ENCODE data around the gene PCDHA11. TPM values are rescaled to one million over a fixed set of nuclear protein-coding genes. Genes with fewer than 3 reads are reported as not detected.
"Not testable (repeated sequence)": the region's sequence is repeated elsewhere in the genome, so short reads cannot be mapped to it uniquely, and the experiment has no call there.

Gene PCDHA11
- total and polyA plus RNA-seq, 12 donors: 0.07 TPM; not detected in 11

DNA sequence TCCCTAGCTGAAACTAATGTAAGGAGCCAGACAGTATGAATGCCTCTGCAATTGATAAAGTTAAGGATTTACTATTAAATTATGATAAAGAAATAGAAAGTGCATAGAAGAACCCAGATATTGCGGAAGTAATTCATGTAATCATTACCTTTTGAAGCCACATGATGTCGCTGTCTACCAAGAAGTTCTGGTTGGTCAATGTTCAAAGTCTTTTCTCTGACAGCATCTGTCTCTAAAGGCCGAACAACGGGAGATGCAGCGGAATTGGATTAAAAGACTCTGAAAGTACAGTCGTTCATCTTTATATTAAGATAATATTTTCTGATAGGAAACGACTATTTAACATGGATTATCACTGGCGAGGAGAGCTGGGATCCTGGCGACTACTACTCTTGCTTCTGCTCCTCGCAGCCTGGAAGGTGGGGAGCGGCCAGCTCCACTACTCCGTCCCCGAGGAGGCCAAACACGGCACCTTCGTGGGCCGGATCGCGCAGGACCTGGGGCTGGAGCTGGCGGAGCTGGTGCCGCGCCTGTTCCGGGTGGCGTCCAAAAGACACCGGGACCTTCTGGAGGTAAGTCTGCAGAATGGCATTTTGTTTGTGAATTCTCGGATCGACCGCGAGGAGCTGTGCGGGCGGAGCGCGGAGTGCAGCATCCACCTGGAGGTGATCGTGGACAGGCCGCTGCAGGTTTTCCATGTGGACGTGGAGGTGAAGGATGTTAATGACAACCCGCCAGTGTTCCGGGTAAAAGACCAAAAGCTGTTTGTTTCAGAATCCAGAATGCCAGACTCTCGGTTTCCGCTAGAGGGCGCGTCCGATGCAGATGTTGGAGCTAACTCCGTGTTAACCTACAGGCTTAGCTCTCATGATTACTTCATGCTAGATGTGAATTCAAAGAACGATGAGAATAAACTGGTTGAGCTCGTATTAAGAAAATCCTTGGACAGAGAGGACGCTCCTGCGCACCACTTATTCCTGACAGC is 27.5 kb upstream of the PCDHA11 start, which contains the start of gene PCDHA8:
TSS of gene PCDHA8 (plus strand) at position 210 of the 985 bp plus-strand sequence. CDS start at position 345, 135 bp downstream.
- Histone ChIP-seq H3K9me3 (peaks cover 0 to 57% (median 8%) of the 10 kb centered on the region in 11 donors), H3K36me3 (no peaks in the 10 kb centered on the region), H3K27ac (no peak within 1 kb of the TSS), H3K4me3 (no peak within 1 kb of the TSS), H3K4me1 (no peaks in the 10 kb centered on the region), H3K27me3 (peaks cover 0 to 92% (median 36%) of the 10 kb centered on the region in 7 donors)
- intact Hi-C loops (cut with DNase I): no loop called here
- ATAC-seq (no peak), DNase-seq (no peak)
- TF ChIP-seq, protein P1, sequence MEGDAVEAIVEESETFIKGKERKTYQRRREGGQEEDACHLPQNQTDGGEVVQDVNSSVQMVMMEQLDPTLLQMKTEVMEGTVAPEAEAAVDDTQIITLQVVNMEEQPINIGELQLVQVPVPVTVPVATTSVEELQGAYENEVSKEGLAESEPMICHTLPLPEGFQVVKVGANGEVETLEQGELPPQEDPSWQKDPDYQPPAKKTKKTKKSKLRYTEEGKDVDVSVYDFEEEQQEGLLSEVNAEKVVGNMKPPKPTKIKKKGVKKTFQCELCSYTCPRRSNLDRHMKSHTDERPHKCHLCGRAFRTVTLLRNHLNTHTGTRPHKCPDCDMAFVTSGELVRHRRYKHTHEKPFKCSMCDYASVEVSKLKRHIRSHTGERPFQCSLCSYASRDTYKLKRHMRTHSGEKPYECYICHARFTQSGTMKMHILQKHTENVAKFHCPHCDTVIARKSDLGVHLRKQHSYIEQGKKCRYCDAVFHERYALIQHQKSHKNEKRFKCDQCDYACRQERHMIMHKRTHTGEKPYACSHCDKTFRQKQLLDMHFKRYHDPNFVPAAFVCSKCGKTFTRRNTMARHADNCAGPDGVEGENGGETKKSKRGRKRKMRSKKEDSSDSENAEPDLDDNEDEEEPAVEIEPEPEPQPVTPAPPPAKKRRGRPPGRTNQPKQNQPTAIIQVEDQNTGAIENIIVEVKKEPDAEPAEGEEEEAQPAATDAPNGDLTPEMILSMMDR (IDR thresholded peaks at IDR 0.05): peak in 3 of 9 donors; percentile 3 to 20 (median 14)
- 16 to 21% methylated on average over 42 to 47 of the region's 47 CpGs for WGBS, 2 donors

DNA sequence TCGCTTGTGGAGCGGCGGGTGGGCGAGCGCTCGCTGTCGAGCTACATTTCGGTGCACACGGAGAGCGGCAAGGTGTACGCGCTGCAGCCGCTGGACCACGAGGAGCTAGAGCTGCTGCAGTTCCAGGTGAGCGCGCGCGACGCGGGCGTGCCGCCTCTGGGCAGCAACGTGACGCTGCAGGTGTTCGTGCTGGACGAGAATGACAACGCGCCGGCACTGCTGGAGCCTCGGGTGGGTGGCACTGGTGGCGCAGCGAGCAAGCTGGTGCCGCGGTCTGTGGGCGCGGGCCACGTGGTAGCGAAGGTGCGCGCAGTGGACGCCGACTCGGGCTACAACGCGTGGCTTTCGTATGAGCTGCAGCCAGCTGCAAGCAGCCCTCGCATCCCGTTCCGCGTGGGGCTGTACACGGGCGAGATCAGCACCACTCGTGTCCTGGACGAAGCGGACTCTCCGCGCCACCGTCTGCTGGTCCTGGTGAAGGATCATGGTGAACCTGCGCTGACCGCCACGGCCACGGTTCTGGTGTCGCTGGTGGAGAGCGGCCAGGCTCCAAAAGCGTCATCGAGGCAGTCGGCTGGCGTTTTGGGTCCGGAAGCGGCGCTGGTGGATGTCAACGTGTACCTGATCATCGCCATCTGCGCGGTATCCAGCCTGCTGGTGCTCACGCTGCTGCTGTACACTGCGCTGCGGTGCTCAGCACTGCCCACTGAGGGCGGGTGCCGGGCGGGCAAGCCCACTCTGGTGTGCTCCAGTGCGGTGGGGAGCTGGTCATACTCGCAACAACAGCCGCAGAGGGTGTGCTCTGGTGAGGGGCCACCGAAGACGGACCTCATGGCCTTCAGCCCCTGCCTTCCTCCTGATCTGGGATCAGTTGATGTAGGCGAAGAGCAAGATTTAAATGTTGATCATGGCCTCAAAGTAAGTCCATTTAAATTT is 25.7 kb upstream of the PCDHA11 start:
- no peak for ATAC-seq
- TF ChIP-seq, protein P1 (IDR thresholded peaks at IDR 0.05): no peak
- intact Hi-C loops (cut with DNase I): no loop called here
- no peak overlapping the region for H3K4me3 ChIP-seq
- peaks cover 0 to 56% (median 8%) of the 10 kb centered on the region in 11 donors for H3K9me3 ChIP-seq
- no peak for DNase-seq
- WGBS, 2 donors: 33 to 43% methylated on average over 56 to 87 of the region's 87 CpGs
- peaks cover 0 to 94% (median 44%) of the 10 kb centered on the region in 7 donors for H3K27me3 ChIP-seq
- H3K36me3 ChIP-seq: no peaks in the 10 kb centered on the region
- no peak overlapping the region for H3K27ac ChIP-seq
- H3K4me1 ChIP-seq: no peaks in the 10 kb centered on the region

DNA sequence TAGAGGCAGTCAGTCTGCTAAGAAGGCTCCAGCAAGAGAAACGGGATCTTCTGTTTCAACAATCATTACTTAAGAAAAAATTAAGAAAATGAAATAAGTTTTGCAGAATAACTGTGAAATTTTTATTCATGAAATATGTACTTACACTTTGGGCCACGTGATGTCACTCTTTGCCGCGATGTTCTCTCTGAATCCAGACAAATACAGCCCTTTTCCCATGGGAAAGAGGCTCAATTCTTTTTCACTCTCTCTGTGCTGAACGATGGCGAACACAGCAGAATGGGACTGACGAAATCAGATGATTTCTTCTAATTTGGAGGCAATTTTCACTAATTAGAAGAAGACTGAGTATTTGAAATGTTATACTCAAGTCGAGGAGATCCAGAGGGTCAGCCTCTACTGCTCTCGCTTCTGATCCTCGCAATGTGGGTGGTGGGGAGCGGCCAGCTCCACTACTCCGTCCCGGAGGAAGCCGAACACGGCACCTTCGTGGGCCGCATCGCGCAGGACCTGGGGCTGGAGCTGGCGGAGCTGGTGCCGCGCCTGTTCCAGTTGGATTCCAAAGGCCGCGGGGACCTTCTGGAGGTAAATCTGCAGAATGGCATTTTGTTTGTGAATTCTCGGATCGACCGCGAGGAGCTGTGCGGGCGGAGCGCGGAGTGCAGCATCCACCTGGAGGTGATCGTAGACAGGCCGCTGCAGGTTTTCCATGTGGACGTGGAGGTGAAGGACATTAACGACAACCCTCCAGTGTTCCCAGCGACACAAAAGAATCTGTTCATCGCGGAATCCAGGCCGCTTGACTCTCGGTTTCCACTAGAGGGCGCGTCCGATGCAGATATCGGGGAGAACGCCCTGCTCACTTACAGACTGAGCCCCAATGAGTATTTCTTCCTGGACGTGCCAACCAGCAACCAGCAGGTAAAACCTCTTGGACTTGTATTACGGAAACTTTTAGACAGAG is 20.3 kb upstream of the PCDHA11 start, which contains the start of gene PCDHA9:
TSS of gene PCDHA9 (plus strand) at position 244 of the 964 bp plus-strand sequence. CDS start at position 358, 114 bp downstream.
- Histone ChIP-seq H3K27me3 (peaks cover 0 to 87% (median 49%) of the 10 kb centered on the region in 7 donors), H3K9me3 (peaks cover 0 to 56% (median 5%) of the 10 kb centered on the region in 11 donors)
- H3K4me3 ChIP-seq; H3K36me3 ChIP-seq; H3K27ac ChIP-seq; ATAC-seq; DNase-seq; H3K4me1 ChIP-seq; intact Hi-C loops (cut with DNase I): not testable (repeated sequence)
- 12 to 14% methylated on average over 35 to 46 of the region's 48 CpGs for WGBS, 2 donors

DNA sequence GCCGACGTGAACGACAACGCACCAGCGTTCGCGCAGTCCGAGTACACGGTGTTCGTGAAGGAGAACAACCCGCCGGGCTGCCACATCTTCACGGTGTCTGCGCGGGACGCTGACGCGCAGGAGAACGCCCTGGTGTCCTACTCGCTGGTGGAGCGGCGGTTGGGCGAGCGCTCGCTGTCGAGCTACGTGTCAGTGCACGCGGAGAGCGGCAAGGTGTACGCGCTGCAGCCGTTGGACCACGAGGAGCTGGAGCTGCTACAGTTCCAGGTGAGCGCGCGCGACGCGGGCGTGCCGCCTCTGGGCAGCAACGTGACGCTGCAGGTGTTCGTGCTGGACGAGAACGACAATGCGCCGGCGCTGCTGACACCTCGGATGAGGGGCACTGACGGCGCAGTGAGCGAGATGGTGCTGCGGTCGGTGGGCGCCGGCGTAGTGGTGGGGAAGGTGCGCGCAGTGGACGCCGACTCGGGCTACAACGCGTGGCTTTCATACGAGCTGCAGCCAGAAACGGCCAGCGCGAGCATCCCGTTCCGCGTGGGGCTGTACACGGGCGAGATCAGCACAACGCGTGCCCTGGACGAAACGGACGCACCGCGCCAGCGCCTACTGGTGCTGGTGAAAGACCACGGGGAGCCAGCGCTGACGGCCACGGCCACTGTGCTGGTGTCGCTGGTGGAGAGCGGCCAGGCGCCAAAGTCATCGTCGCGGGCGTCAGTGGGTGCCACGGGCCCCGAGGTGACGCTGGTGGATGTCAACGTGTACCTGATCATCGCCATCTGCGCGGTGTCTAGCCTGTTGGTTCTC is 18.7 kb upstream of the PCDHA11 start:
- H3K27ac ChIP-seq; H3K4me1 ChIP-seq; H3K36me3 ChIP-seq; H3K4me3 ChIP-seq; intact Hi-C loops (cut with DNase I); ATAC-seq; DNase-seq: not testable (repeated sequence)
- 33 to 39% methylated on average over 52 to 101 of the region's 101 CpGs for WGBS, 2 donors
- H3K27me3 ChIP-seq: peaks cover 0 to 89% (median 49%) of the 10 kb centered on the region in 7 donors
- peaks cover 0 to 44% (median 5%) of the 10 kb centered on the region in 11 donors for H3K9me3 ChIP-seq

Measured in heart right ventricle (tissue), 16 donors.